K562 (cell line): ENCODE results near the gene RAD23B. TPM values are rescaled to one million over a fixed set of nuclear protein-coding genes. Genes with fewer than 3 reads are reported as not detected.
A peak's percentile ranks its signal among the peaks of the same experiment; 100 is the strongest.

Experiments
- CBFA2T2 ChIP-seq: fragments of 450-650 bp; conservative IDR thresholded peaks from 2 replicates; pipeline ENCODE4 v1.6.1; 2017; ENCODE audit warnings: mild to moderate bottlenecking
- CEBPG ChIP-seq, 3 experiments: fragments of 200-800 bp in 1 of 3; sonication (Bioruptor generic) in 1 of 3; sonication (generic) in 1 of 3; formaldehyde crosslinking in 1 of 3; IDR thresholded peaks in 2 of 3; conservative IDR thresholded peaks in 1 of 3; 2 replicates each; pipeline versions ENCODE4 v1.6.1 to v1.8.0; 2016 to 2022; ENCODE audit warnings: missing compliant biosample characterization in 2 of 3, missing genetic modification characterization in 2 of 3, mild to moderate bottlenecking in 1 of 3, missing genetic modification reagents in 1 of 3
- CREB3 ChIP-seq: fragments of 450-650 bp; conservative IDR thresholded peaks from 2 replicates; pipeline ENCODE4 v1.6.1; 2016; ENCODE audit warnings: missing genetic modification characterization, low read depth, mild to moderate bottlenecking, missing compliant biosample characterization, moderate library complexity
- CTCFL ChIP-seq: IDR thresholded peaks from 2 replicates; pipeline ENCODE4 v1.6.1; 2011; ENCODE audit warnings: borderline replicate concordance, low read depth, mild to moderate bottlenecking, moderate library complexity, low read length; ENCODE audit not compliant: insufficient read depth, poor library complexity, severe bottlenecking
- GATAD2A ChIP-seq: fragments of 450-650 bp; IDR thresholded peaks from 2 replicates; pipeline ENCODE4 v1.6.1; 2017
- GTF2E2 ChIP-seq: fragments of 200-800 bp; sonication (Bioruptor generic); IDR thresholded peaks from 2 replicates; pipeline ENCODE4 v1.6.1; 2016; ENCODE audit warnings: missing genetic modification characterization, missing compliant biosample characterization
- KAT2B ChIP-seq: IDR thresholded peaks from one replicate; pipeline ENCODE4 v1.6.1; 2012; ENCODE audit warnings: low read depth, mild to moderate bottlenecking, control low read depth, inconsistent platforms, low read length, moderate library complexity
- MXD1 ChIP-seq: fragments of 250-450 bp; sonication (Bioruptor Pico); IDR thresholded peaks from 2 replicates; pipeline ENCODE4 v1.8.0; 2021; ENCODE audit warnings: borderline replicate concordance, mild to moderate bottlenecking, moderate library complexity; ENCODE audit not compliant: poor library complexity, severe bottlenecking
- MYNN ChIP-seq, 2 experiments: sonication (generic); formaldehyde crosslinking in 1 of 2; IDR thresholded peaks; 2 replicates each; pipeline versions ENCODE4 v1.5.0 to v1.6.1; 2016 to 2020; ENCODE audit warnings: antibody characterized with exemption in 1 of 2, missing genetic modification reagents in 1 of 2
- POLR2A ChIP-seq: fragments of 450-650 bp; conservative IDR thresholded peaks from 2 replicates; pipeline ENCODE4 v1.6.1; 2016
- RBM34 ChIP-seq: fragments of 200-400 bp; formaldehyde crosslinking; IDR thresholded peaks from 2 replicates; pipeline ENCODE4 v1.6.1; 2018; ENCODE audit warnings: low read length, borderline replicate concordance; ENCODE audit not compliant: insufficient read depth
- SIN3A ChIP-seq, 2 experiments: fragments of 150-350 bp in 1 of 2; IDR thresholded peaks; 2 replicates each; pipeline ENCODE4 v1.6.1; 2011 to 2016; ENCODE audit warnings: borderline replicate concordance in 2 of 2, low read depth in 2 of 2, low read length in 2 of 2, mild to moderate bottlenecking in 2 of 2, moderate library complexity in 2 of 2; ENCODE audit not compliant: control insufficient read depth in 1 of 2
- SMAD3 ChIP-seq: fragments of 450-650 bp; formaldehyde crosslinking; conservative IDR thresholded peaks from 2 replicates; pipeline ENCODE4 v1.4.0; 2020; ENCODE audit warnings: mild to moderate bottlenecking
- SMC3 ChIP-seq: conservative IDR thresholded peaks from 2 replicates; pipeline ENCODE4 v1.6.1; 2011; ENCODE audit warnings: low read depth, low read length, improper control_type of control experiment; ENCODE audit not compliant: insufficient read depth
- ZBTB12 ChIP-seq: fragments of 250-450 bp; sonication (Bioruptor Pico); IDR thresholded peaks from 2 replicates; pipeline ENCODE4 v1.4.0; 2020
- ZNF184 ChIP-seq: sonication (generic); formaldehyde crosslinking; IDR thresholded peaks from 2 replicates; pipeline ENCODE4 v1.5.0; 2020; ENCODE audit warnings: missing genetic modification reagents
- ZNF445 ChIP-seq: fragments of 250-450 bp; sonication (Bioruptor Pico); IDR thresholded peaks from 2 replicates; pipeline ENCODE4 v1.4.0; 2020; ENCODE audit warnings: low read depth, mild to moderate bottlenecking, moderate library complexity
- ZNF507 ChIP-seq: conservative IDR thresholded peaks from 2 replicates; pipeline ENCODE4 v1.6.1; 2017; ENCODE audit warnings: missing genetic modification characterization, missing compliant biosample characterization
- ZNF511 ChIP-seq: sonication (generic); formaldehyde crosslinking; IDR thresholded peaks from 2 replicates; pipeline ENCODE4 v1.8.0; 2022; ENCODE audit warnings: mild to moderate bottlenecking, missing genetic modification reagents
- ZNF766 ChIP-seq: fragments of 200-800 bp; sonication (Bioruptor generic); conservative IDR thresholded peaks from 2 replicates; pipeline ENCODE4 v1.6.1; 2016; ENCODE audit warnings: missing genetic modification characterization, missing compliant biosample characterization
- polyA plus RNA-seq, 8 experiments: library from polyadenylated mRNA; depleted of rRNA in 4 of 8; stranded (reverse) in 5 of 8; unstranded in 3 of 8; fragments of >200 nt; fragmentation: Nextera tagmentation in 2 of 8; fragmentation: Illumina TruSeq in 1 of 8; extraction: Ambion mirVana in 2 of 8; extraction: Trizol in 1 of 8; gene quantifications; 2 replicates each; pipeline versions ENCODE4 v1.2.1 to v1.2.3, GENCODE V29; 2011 to 2014; ENCODE audit warnings: inconsistent platforms in 1 of 8, missing spikeins in 1 of 8
- total RNA-seq, 7 experiments: library from RNA; depleted of rRNA in 6 of 7; stranded (reverse); fragments of >200 nt in 6 of 7; fragmentation: Illumina TruSeq in 2 of 7; extraction: Trizol in 2 of 7; gene quantifications; 2 replicates each; pipeline versions ENCODE4 v1.2.1 to v1.2.3, GENCODE V29; 2011 to 2021; ENCODE audit warnings: low replicate concordance in 1 of 7

RAD23B gene
- total and polyA plus RNA-seq, 9 of the 15 experiments (the other 6 are each of a cell fraction or from before 2014, with no cell fraction given), result 14.5 to 184 (median 114) TPM

- TF ChIP-seq CTCFL (no peak), SIN3A (IDR thresholded peaks at IDR 0.05; ENCODE audit: borderline replicate concordance in 2 of 2, control insufficient read depth in 1 of 2, low read depth in 2 of 2, low read length in 2 of 2) (peak; percentile 47 to 64; a peak in 2 of 4 replicates), ZNF511 (CRISPR knock-in tag) (no peak), KAT2B (no peak), ZNF445 (no peak), POLR2A (peak; percentile 2; the same call in 1 of the 2 replicates), CBFA2T2 (no peak), SMC3 (no peak), GATAD2A (0 out of 2 replicates have a peak, but pooled peaks have one; percentile 48), CREB3 (no peak), SMAD3 (CRISPR knock-in tag) (no peak), ZBTB12 (no peak), ZNF766 (CRISPR knock-in tag) (no peak), RBM34 (no peak), MYNN (IDR thresholded peaks at IDR 0.05) (no peak), MYNN (CRISPR knock-in tag; IDR thresholded peaks at IDR 0.05) (no peak), GTF2E2 (tag) (no peak; the same call in 1 of the 2 replicates), ZNF184 (no peak), CEBPG (CRISPR knock-in tag; IDR thresholded peaks at IDR 0.05) (no peak), CEBPG (tag; conservative IDR thresholded peaks at IDR 0.05 in 1 of 2, IDR thresholded peaks at IDR 0.05 in 1 of 2) (no peak), ZNF507 (tag) (no peak), MXD1 (CRISPR knock-in tag) (no peak)
Observed at GRCh38 chr9:107283623-107284616, 841 bp downstream of the RAD23B start (continued).
